A549 (cell line): ENCODE measurements around the gene CYLC1. TPM values are rescaled to one million over a fixed set of nuclear protein-coding genes. Genes with fewer than 3 reads are reported as not detected.

Experiments used
- ATAC-seq, 2 experiments: fragments of 200-7000 bp in 1 of 2; fragments of >200 bp in 1 of 2; cut with Nextera tagmentation in 1 of 2; cut with Tn5 transposase in 1 of 2; 3 replicates each; pipeline versions ENCODE4 v1.8.0 to v1.9.1; 2018 to 2020; ENCODE audit warnings: mild to moderate bottlenecking in 1 of 2, moderate library complexity in 1 of 2
- CTCF ChIA-PET: fragments of 300-600 bp; sonication (Branson Sonifier 250); formaldehyde crosslinking; extraction: SDS; loops from one replicate; lab custom pipeline; 2021; ENCODE audit warnings: antibody characterized with exemption, inconsistent platforms; lab: Yijun Ruan, JAX
- POLR2A ChIA-PET: fragments of 350-600 bp; formaldehyde crosslinking; extraction: SDS; loops from one replicate; lab custom pipeline; 2021; ENCODE audit warnings: antibody characterized with exemption, inconsistent platforms; lab: Yijun Ruan, JAX
- DNase-seq, 2 experiments: peaks; one replicate each; pipeline versions ENCODE4 v3.0.0 to v3.0.0-alpha.2; 2011 to 2016; ENCODE audit warnings: low read depth in 1 of 2, low spot score in 1 of 2
- FAIRE-seq: peaks from 2 replicates; lab custom pipeline; 2011; peaks lifted over from hg19 to GRCh38; lab: Jason Lieb, UNC
- H3K27ac ChIP-seq, 2 experiments: fragments of >200 bp; sonication (Bioruptor Twin); formaldehyde crosslinking; 3 replicates each; pipeline ENCODE4 v1.5.1; 2016 to 2017
- H3K4me1 ChIP-seq: fragments of >200 bp; sonication (Bioruptor Twin); formaldehyde crosslinking; 3 replicates; pipeline ENCODE4 v1.6.1; 2016
- H3K4me2 ChIP-seq: fragments of >200 bp; sonication (Bioruptor Twin); formaldehyde crosslinking; 3 replicates; pipeline ENCODE4 v1.6.1; 2016
- H3K4me3 ChIP-seq: fragments of >200 bp; sonication (Bioruptor Twin); formaldehyde crosslinking; 3 replicates; pipeline ENCODE4 v1.5.1; 2016
- H3K9me3 ChIP-seq: fragments of >200 bp; sonication (Bioruptor Twin); formaldehyde crosslinking; 3 replicates; pipeline ENCODE4 v1.6.1; 2016
- CHD2 ChIP-seq: fragments of 150-350 bp; IDR thresholded peaks from 2 replicates; pipeline ENCODE4 v1.6.1; 2014; ENCODE audit warnings: low read length; ENCODE audit not compliant: partially characterized antibody
- EHF ChIP-seq: fragments of 250-450 bp; sonication (Bioruptor Pico); IDR thresholded peaks from 2 replicates; pipeline ENCODE4 v1.5.0; 2020; ENCODE audit warnings: mild to moderate bottlenecking
- EHMT2 ChIP-seq: fragments of 200-600 bp; sonication (generic); IDR thresholded peaks from 2 replicates; pipeline ENCODE4 v1.6.1; 2016; ENCODE audit warnings: antibody characterized with exemption, low read depth, mild to moderate bottlenecking, moderate library complexity
- GATA3 ChIP-seq: IDR thresholded peaks from 2 replicates; pipeline ENCODE4 v1.6.1; 2012; ENCODE audit warnings: borderline replicate concordance
- JUN ChIP-seq, 2 experiments: fragments of >200 bp; sonication (Bioruptor Twin); formaldehyde crosslinking; IDR thresholded peaks; 2 replicates in 1 of 2; 3 replicates in 1 of 2; pipeline ENCODE4 v1.6.1; 2016 to 2017
- RAD21 ChIP-seq, 2 experiments: fragments of >200 bp in 1 of 2; sonication (Bioruptor Twin) in 1 of 2; formaldehyde crosslinking in 1 of 2; IDR thresholded peaks in 1 of 2; conservative IDR thresholded peaks in 1 of 2; 2 replicates in 1 of 2; 3 replicates in 1 of 2; pipeline ENCODE4 v1.6.1; 2012 to 2018; ENCODE audit warnings: inconsistent platforms in 1 of 2
- SMC3 ChIP-seq: fragments of >200 bp; sonication (Bioruptor Twin); formaldehyde crosslinking; IDR thresholded peaks from 3 replicates; pipeline ENCODE4 v1.6.1; 2018; ENCODE audit warnings: inconsistent platforms
- TFCP2L1 ChIP-seq: fragments of 250-450 bp; sonication (Bioruptor Pico); IDR thresholded peaks from 2 replicates; pipeline ENCODE4 v1.5.0; 2021; ENCODE audit warnings: mild to moderate bottlenecking
- TP53 ChIP-seq: fragments of 250-450 bp; sonication (Bioruptor Pico); IDR thresholded peaks from 2 replicates; pipeline ENCODE4 v1.5.0; 2021; ENCODE audit warnings: mild to moderate bottlenecking, moderate library complexity
- ZC3H11A ChIP-seq: fragments of 450-650 bp; IDR thresholded peaks from 2 replicates; pipeline ENCODE4 v1.6.1; 2014; ENCODE audit warnings: antibody characterized with exemption, mild to moderate bottlenecking
- ZSCAN20 ChIP-seq: fragments of 250-450 bp; sonication (Bioruptor Pico); IDR thresholded peaks from 2 replicates; pipeline ENCODE4 v1.8.0; 2022; ENCODE audit warnings: mild to moderate bottlenecking, moderate library complexity
- WGBS: methylation state at CpG from one replicate; pipeline ENCODE4 v1.1.6; 2017; ENCODE audit errors: missing lambda C conversion rate; 5-methylcytosine and 5-hydroxymethylcytosine counted together
- polyA plus RNA-seq, 4 experiments: library from polyadenylated mRNA; depleted of rRNA in 3 of 4; stranded (reverse); fragments of >200 nt; fragmentation: RNase III in 1 of 4; extraction: RNeasy Plus Mini Kit Qiagen cat#74134 plus additional on column Dnase treatment in 1 of 4; gene quantifications; 2 replicates in 3 of 4; 3 replicates in 1 of 4; pipeline ENCODE4 v1.2.3, GENCODE V29; 2011 to 2017
- TF ChIP-seq, protein P1 (sequence below): IDR thresholded peaks from 2 replicates; pipeline ENCODE4 v1.6.1; 2012
- TF ChIP-seq, protein P2 (sequence below): fragments of 250-450 bp; sonication (Bioruptor Pico); IDR thresholded peaks from 2 replicates; pipeline ENCODE4 v1.5.0; 2020; ENCODE audit warnings: low read depth, mild to moderate bottlenecking, moderate library complexity
- TF ChIP-seq, protein P3 (sequence below): fragments of >200 bp; sonication (Bioruptor Twin); formaldehyde crosslinking; IDR thresholded peaks from 3 replicates; pipeline ENCODE4 v1.5.1; 2016
- TF ChIP-seq, protein P4 (sequence below): fragments of 200-600 bp; sonication (generic); IDR thresholded peaks from 2 replicates; pipeline ENCODE4 v1.6.1; 2016; ENCODE audit warnings: antibody characterized with exemption, mild to moderate bottlenecking, moderate library complexity
- TF ChIP-seq, protein P5 (sequence below): IDR thresholded peaks from 2 replicates; pipeline ENCODE4 v1.6.1; 2012; ENCODE audit warnings: low read depth, borderline replicate concordance

Gene CYLC1
- polyA plus RNA-seq, 2 of the 4 experiments (the other 2 are of a cell fraction): not detected

DNA sequence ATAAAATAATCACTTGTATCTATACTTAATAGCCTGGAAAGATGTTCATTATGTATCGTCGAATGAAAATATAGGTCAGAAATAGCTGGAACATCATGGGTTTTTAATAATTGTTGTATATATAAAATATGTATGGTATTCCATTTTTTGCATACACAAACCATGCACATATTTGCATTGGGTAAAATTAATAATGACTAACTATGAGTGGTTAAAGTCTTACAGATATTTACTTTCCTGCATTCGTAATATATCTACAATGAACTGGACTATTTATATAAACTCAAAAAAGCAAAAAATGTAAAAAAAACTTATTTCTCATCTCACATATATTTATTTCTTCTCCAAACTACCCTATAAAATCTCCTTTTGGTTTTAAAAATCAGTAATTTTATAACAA lies 46.0 kb downstream of the CYLC1 start:
- Histone ChIP-seq H3K9me3 (no peaks in the 10 kb centered on the region), H3K27ac (no peak overlapping the region), H3K4me2 (no peak overlapping the region), H3K4me1 (no peaks in the 10 kb centered on the region), H3K4me3 (no peak overlapping the region)
- CTCF ChIA-PET: no interaction called here
- ATAC-seq (no peak), DNase-seq (no peak), FAIRE-seq (no peak)
- WGBS: 63% methylated on average over 3 of the region's 3 CpGs
- POLR2A ChIA-PET: no interaction called here
- TF ChIP-seq, protein P1, sequence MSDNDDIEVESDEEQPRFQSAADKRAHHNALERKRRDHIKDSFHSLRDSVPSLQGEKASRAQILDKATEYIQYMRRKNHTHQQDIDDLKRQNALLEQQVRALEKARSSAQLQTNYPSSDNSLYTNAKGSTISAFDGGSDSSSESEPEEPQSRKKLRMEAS: no peak
- TF ChIP-seq TFCP2L1 (CRISPR knock-in tag) (no peak), ZC3H11A (no peak), EHMT2 (no peak), SMC3 (no peak), JUN (IDR thresholded peaks at IDR 0.05) (no peak), CHD2 (no peak), GATA3 (no peak), EHF (CRISPR knock-in tag) (no peak), ZSCAN20 (CRISPR knock-in tag) (no peak), RAD21 (conservative IDR thresholded peaks at IDR 0.05 in 1 of 2, IDR thresholded peaks at IDR 0.05 in 1 of 2) (no peak), TP53 (CRISPR knock-in tag) (no peak)
- TF ChIP-seq, protein P2, sequence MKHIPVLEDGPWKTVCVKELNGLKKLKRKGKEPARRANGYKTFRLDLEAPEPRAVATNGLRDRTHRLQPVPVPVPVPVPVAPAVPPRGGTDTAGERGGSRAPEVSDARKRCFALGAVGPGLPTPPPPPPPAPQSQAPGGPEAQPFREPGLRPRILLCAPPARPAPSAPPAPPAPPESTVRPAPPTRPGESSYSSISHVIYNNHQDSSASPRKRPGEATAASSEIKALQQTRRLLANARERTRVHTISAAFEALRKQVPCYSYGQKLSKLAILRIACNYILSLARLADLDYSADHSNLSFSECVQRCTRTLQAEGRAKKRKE: no peak
- TF ChIP-seq, protein P3, sequence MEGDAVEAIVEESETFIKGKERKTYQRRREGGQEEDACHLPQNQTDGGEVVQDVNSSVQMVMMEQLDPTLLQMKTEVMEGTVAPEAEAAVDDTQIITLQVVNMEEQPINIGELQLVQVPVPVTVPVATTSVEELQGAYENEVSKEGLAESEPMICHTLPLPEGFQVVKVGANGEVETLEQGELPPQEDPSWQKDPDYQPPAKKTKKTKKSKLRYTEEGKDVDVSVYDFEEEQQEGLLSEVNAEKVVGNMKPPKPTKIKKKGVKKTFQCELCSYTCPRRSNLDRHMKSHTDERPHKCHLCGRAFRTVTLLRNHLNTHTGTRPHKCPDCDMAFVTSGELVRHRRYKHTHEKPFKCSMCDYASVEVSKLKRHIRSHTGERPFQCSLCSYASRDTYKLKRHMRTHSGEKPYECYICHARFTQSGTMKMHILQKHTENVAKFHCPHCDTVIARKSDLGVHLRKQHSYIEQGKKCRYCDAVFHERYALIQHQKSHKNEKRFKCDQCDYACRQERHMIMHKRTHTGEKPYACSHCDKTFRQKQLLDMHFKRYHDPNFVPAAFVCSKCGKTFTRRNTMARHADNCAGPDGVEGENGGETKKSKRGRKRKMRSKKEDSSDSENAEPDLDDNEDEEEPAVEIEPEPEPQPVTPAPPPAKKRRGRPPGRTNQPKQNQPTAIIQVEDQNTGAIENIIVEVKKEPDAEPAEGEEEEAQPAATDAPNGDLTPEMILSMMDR: no peak
- TF ChIP-seq, protein P4, sequence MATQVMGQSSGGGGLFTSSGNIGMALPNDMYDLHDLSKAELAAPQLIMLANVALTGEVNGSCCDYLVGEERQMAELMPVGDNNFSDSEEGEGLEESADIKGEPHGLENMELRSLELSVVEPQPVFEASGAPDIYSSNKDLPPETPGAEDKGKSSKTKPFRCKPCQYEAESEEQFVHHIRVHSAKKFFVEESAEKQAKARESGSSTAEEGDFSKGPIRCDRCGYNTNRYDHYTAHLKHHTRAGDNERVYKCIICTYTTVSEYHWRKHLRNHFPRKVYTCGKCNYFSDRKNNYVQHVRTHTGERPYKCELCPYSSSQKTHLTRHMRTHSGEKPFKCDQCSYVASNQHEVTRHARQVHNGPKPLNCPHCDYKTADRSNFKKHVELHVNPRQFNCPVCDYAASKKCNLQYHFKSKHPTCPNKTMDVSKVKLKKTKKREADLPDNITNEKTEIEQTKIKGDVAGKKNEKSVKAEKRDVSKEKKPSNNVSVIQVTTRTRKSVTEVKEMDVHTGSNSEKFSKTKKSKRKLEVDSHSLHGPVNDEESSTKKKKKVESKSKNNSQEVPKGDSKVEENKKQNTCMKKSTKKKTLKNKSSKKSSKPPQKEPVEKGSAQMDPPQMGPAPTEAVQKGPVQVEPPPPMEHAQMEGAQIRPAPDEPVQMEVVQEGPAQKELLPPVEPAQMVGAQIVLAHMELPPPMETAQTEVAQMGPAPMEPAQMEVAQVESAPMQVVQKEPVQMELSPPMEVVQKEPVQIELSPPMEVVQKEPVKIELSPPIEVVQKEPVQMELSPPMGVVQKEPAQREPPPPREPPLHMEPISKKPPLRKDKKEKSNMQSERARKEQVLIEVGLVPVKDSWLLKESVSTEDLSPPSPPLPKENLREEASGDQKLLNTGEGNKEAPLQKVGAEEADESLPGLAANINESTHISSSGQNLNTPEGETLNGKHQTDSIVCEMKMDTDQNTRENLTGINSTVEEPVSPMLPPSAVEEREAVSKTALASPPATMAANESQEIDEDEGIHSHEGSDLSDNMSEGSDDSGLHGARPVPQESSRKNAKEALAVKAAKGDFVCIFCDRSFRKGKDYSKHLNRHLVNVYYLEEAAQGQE: no peak
- TF ChIP-seq, protein P5, sequence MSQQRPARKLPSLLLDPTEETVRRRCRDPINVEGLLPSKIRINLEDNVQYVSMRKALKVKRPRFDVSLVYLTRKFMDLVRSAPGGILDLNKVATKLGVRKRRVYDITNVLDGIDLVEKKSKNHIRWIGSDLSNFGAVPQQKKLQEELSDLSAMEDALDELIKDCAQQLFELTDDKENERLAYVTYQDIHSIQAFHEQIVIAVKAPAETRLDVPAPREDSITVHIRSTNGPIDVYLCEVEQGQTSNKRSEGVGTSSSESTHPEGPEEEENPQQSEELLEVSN: no peak

DNA sequence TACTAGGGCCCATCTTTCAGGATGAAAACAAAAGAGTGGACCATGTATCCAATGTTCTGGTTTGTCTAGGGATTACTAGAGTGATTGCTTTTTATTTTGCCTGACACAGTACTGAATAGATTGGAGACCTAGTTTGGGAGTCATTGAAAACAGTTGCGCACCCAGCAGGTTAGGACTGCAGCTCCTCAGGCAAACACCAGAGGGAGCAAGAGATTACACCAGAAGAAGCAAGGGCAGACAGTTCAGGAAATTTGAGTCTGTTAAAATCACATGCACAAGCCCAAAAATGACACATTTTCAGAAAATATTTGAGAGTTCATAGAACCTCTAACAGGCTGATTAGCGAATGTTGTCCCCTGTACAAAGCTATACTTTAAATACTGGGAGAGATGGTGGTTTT lies 55.6 kb downstream of the CYLC1 start:
- FAIRE-seq: no peak
- no peak for ATAC-seq
- CTCF ChIA-PET: interaction anchor here (0.6 to 1.6 kb wide), 6 partner anchors 12 to 384 kb away, joined by 3 to 4 read pairs (median 3); no protein-coding TSS in a partner anchor
- Histone ChIP-seq H3K27ac (no peak overlapping the region), H3K4me2 (no peak overlapping the region), H3K9me3 (no peaks in the 10 kb centered on the region), H3K4me3 (no peak overlapping the region), H3K4me1 (no peaks in the 10 kb centered on the region)
- peak in 1 of 2 experiments; percentile 8 for DNase-seq
- peak in 1 of 2 experiments; percentile 32; a peak in 2 of 5 replicates for TF ChIP-seq RAD21 (conservative IDR thresholded peaks at IDR 0.05 in 1 of 2, IDR thresholded peaks at IDR 0.05 in 1 of 2)
- TF ChIP-seq, protein P3: peak; percentile 9; the same call in 1 of the 3 replicates
- no peak for TF ChIP-seq EHF (CRISPR knock-in tag)
- POLR2A ChIA-PET: no interaction called here
- 39% methylated on average over 2 of the region's 2 CpGs for WGBS
